Measurements from ENCODE around the gene PLOD1.

PLOD1 gene

DNA sequence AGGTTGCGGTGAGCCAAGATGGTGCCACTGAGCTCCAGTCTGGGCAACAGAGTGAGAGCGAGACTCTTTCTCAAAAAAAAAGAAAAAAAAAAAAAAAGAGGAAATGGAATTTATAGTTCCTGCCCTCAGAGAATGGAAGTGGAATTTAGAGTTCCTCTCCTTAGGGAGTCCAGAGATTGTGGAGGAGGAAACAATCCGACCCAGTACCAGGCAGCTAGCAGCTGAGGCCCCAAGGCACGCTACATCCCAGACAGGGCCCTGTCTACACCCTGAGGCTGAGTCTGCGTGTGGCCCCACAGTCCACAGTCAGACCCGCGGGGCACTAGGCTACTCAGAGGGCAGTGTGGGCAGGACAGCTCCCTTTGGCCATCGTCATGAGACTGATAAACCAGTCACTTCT, 43.8 kb downstream of the PLOD1 start:
- DNase-seq (ENCODE audit: low spot score): no peak

DNA sequence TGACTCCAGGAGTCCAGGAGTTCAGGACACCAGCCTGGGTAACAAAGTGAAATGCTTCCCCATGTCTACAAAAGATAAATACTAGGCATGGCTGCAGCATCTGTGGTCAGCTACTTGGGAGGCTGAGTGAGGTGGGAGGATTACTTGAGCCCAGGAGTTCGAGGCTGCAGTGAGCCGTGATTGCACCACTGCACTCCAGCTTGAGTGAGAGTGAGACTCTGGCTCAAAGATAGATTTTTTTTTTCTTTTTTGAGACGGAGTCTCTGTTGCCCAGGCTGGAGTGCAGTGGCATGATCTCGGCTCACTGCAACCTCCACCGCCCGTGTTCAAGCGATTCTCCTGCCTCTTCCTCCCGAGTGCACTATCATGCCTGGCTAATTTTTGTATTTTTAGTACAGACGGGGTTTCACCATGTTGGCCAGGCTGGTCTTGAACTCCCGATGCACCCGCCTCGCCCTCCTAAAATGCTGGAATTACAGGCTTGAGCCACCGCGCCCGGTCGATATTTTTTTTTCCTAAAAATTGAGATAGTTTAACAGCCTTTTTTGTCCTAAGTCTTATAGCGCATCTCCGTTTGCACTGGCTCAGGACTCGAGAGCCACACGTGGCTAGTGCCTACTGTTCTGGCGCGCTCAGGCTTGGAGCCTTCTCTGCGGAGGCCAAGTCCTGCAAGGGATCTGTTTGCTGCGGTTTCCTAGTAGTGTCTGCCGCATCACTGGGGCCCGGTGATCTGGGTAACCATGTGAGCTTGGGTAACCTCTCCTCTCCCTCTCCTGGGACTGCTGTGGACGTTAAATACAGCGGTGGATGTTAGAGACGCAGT, 44.7 kb downstream of the PLOD1 start:
- no peak for DNase-seq (ENCODE audit: low spot score)

DNA sequence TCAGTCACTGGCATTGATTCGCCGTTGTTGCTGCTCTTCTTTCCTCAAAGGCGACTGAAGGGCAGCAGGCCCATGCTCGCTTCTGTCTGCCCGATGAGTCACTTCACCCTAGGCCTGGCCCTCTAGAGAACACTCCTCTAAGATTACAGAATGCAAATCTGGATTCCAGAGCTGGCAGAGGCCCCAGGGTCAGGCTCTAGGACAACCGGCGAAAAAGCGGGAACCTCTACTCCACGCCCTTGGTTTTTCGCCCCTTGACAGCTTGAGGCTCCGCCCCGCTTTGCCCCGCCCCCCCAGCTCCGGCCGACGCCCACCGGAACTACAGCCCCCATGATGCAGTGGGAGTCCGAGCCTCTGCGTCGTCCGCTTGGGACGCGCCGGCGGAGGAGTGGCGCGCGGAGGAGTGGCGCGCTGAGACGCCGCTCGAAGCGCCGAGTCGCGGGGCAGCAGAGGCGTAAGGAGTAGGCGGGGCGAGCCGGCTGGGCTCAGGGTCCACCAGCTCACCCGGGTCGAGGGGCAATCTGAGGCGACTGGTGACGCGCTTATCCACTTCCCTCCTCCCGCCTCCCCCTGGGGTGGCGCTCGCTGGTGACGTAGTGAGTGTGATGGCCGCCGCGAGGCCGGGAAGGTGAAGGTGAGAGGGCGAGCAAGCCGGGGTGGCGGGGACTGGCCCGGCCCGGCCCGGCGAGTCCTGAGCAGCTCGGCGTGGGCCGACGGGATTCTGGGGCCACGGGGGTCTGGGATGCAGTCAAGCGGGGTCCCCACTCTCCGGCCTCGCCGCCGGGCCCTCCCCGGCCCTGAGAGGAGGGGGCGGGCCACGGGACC, 45.5 kb downstream of the PLOD1 start, which contains the start of gene MFN2:
TSS of gene MFN2 (plus strand) at position 594 of the 825 bp plus-strand sequence. CDS start 8,725 bp downstream, outside the sequence.
- DNase-seq (ENCODE audit: low spot score): peak; percentile 91

DNA sequence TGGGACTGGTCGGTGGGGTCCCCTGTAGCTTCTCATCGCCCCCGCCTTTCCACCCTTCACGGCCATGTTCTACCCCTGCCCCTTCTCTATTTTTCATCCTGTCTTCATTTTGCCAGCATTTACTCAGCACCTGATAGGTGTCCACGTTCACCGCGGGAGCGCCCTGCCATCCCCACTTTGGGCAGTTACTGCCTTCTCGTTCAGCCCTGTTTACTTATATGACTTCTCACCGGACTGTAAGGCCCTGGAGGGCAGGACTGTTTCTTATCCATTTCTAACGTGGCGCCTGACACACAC, 46.1 kb downstream of the PLOD1 start:
- no peak for DNase-seq (ENCODE audit: low spot score)

DNA sequence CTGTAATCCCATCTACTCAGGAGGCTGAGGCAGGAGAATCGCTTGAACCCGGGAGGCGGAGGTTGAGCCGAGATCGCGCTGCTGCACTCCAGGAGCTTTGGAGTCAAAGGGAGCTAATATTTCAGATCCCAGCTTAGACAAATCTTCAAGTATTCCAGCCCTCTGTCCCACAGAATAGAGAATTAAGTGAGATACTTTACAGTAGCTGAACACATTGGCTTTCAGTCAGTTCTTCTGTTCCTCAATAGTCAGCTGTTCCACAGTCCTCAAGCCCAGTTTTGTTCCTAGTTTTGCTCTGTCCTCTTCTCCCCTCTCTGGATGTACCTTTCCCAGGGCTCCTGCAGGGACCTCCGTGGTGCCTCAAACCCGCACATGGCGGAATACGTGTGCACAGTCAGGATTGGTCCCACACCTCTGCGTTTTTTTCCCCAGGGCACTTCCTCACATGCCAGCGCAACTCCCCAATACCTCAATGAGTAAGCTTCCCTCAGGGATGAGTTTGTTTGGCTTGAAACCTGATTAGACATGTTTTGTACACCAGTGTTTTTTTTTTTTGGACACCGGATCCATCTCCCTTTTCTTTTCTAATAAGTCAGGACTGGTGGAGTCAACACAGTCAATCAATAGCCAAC, 47.0 kb downstream of the PLOD1 start:
- DNase-seq (ENCODE audit: low spot score): no peak

DNA sequence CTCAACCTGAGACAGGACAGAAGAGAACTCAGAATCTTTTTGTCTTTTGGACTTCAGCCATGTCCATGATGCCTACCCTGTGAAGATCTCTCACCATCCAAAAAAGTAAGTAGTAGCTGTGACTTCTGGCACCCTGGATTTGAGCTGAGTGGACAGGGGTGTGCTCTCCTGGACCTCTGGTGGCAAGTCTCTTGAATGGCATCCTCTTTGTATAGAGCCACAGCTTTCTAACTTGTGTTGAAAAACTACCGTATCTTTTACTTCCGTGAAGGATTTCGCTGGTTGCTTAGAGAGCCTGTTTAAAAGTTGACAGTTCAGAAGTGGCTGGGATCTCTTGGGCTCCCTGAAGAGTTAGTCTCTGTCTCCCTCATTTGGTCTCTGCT, 47.5 kb downstream of the PLOD1 start:
- DNase-seq (ENCODE audit: low spot score): no peak

DNA sequence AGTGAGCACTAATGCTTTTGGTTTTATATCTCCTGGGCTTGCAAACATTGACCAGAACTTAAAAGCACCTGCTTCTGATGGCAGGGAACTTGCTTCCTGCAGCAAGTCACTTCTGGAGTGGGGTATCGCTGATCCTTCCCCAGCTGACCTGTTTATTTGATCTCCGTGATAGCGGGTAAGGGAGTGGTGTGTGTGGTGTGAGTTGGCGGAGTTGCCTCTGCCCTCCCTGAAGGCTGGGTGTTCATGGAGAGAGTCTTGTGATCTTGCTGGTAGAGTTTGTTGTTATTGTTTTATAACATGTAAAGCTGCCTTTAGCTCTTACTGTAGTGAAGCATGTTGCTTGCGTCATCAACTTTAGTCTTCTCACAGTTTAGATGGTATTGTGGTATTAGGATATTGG, 49.6 kb downstream of the PLOD1 start:
- no peak for DNase-seq (ENCODE audit: low spot score)

DNA sequence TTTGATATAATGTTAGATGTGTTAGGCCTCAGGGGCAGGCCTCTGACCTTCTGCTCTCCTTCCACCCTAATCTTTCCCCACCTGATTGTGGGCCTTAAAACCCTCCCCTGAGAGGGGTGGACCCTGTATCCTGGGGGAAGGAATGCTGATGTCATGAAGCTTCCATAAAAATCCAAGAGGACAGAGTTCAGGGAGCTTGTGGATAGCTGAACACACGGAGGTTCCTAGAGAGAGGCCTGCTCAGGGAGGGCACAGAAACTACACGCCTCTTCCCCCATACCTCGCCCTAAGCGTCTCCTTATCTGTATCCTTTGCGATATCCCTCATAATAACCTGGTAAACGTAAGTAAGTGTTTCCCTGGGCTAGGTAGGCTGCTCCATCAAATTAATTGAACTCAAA, 50.1 kb downstream of the PLOD1 start:
- DNase-seq (ENCODE audit: low spot score): no peak

DNA sequence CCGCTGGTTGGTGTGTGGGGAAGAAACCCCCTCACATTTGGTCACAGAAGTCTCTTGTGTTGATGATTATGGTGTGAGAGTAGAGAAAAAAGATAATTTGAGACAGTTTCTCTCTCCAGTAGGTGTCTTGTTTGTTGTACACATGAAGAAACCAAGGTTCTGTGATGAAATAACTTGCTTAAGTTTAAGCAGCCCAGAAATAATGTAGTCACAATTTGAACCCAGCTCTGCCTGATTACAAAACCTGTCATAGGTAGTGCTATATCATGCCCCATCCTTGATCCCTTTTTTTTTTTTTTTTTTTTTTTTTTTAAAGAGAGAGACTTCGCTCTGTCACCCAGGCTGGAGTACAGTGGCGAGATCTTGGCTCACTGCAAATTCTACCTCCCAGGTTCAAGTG, 50.7 kb downstream of the PLOD1 start:
- no peak for DNase-seq (ENCODE audit: low spot score)

DNA sequence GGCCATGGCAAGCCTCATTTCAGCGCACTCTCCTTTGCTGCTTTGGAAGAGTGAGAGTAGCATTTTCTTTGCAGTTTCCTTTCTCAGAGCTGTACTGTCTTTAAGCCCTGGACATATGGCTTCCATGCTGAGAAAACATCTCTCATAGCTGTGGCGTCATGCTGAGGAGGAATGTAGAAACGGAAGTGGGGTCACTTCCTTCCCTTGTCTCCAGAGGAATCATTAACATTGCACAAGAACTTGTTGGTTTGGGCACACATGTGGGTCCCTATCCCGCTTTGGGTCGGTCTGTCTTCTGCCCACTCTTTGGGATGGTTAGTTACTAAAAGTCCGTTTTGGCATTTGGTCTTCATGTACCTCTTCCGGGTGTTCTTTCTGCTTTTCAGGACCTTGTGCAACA, 51.3 kb downstream of the PLOD1 start:
- DNase-seq (ENCODE audit: low spot score): no peak

DNA sequence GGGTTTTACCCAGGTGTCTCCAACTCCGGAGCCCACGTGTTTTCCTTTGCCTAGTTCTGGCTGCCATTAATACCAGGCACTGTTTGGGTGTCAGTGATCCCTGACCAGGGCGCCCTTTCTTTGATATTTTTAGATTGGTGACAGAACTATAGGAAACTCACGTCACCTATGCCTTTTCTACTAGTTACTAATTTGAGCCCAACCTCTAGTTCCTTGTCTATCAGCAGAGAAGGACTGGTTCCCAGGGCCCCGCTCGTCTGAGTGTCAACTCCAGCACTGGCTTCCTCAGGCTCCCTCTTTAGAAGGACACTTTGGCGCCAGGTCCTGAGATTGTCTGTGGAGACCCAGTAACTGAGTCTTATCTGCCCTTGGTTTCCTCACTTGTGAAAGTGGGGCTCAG, 55.2 kb downstream of the PLOD1 start:
- DNase-seq (ENCODE audit: low spot score): no peak

DNA sequence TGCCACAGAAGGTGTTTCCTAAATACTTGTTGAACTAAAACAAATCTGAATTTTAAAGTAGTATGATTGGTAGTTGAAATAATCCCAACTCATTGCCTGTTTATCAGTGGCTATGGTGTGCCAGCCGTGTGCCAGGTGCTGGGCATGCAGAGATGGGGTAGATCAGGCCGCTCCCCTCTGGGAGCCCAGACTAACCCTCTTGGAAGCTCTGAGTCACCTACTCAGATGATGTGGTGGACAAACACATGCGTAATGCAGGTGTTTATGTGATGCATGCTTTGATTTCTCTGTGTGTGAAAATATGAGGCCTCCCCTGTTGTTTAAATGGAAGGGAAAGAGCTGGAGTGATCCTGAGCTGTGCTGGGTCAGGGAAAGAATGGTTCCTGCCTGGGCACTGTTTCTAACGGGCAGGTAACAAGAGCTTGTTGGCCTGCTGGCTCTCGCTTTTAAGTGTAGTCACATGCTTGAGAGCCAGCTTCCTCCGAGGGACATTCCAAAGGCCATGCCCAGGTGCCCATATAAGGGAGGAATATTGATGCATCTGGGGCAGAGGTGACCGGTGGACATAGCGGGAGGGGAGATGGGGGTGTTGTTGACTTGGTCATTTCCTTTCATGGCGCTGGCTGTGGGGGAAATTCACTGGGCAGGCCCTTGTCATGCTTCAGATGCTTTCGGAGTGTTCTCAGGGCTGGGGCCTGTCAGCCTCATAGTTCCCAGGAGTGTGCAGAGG, 56.0 kb downstream of the PLOD1 start:
- no peak for DNase-seq (ENCODE audit: low spot score)

DNA sequence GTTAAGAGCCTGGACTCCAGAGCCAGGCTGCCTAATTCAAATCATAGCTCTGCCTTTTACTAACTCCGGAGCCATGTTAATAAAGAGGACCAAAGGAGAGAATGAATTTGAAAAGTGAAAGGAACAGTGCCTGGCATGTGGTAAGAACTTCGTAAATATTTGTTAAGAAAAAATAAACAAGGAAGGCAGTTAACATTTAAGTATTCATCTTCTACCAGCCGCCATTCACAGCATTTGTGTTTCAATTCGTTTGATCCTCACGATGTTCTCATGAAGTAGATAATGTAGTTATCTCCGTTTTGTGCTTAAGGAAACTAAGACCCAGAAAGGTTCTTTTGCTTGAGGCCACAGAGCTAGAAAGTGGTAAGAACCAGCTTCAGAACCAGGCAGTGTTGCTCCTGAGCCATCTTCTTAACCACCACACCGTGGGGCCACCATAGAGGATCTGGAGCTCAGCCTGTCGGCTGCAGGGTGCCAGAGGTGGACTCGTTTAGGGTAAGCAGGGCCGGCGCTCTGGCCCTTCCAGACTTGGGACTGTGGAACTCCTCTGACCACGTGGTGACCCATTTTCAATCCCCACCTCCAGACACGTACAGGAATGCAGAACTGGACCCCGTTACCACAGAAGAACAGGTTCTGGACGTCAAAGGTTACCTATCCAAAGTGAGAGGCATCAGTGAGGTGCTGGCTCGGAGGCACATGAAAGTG, 57.6 kb downstream of the PLOD1 start:
- no peak for DNase-seq (ENCODE audit: low spot score)

DNA sequence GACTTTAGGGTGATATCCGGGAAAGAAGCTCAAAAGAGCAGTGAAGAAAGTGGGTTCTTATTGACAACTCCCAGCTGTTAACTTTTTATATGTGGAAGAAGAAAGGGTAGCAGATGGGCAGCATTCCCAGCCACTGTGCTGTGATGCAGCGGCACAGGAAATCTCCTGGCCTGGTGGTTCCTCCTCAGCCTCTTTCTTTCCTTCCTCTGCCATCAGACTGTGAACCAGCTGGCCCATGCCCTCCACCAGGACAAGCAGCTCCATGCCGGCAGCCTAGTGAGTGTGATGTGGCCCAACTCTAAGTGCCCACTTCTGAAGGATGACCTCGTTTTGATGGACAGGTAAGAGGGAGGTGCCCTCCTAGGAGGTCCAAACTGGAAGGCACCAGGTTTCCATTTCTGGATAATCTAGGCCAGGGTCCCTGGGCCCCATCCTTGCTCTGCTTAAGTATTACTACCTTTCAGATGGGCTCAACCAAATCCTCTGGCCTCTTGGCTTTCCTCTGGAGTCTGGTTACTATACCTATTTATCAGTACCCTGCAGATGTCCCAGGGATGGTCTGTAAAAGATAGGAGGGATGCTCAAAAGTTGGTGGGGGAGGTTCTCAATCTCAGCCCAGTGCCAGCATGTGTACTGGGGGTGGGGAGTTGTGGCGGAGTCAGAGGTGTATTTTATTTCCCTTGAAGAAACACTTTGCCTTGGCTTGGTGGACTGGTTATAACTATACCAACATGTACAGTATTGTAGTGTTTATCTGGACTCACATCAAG, 62.7 kb downstream of the PLOD1 start:
- DNase-seq (ENCODE audit: low spot score): no peak

DNA sequence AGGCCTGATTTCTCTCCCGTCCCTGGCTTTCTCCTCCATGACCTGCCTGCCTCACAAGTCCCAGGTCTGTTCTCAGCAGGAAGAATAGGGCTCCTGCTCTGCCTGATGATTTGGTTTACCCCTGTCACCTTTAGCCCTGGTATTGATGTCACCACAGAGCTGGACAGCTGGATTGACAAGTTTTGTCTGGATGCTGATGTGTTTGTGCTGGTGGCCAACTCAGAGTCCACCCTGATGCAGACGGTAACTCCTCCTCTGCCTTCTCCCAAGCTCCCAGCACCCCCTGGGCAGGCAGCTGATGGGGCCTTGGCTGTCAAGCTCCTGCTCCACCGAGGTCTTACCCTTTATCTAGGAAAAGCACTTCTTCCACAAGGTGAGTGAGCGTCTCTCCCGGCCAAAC, 64.1 kb downstream of the PLOD1 start:
- no peak for DNase-seq (ENCODE audit: low spot score)

DNA sequence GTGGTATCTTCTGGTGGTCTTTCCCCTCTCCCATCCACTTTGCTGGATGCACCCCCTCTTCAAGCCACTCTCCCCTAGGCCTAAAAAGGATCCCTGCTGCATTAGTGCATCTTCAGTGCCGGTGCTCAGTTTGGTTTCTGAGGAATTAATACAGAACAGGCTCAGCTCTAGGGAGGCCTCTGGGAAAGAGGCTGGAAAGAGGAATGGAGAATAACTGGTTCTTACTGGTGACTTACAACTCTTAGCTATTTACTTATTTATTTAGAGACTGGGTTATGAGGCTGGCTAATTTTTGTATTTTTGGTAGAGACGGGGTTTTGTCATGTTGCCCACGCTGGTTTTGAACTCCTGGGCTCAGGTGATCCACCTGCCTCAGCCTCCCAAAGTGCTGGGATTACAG, 64.7 kb downstream of the PLOD1 start:
- DNase-seq (ENCODE audit: low spot score): no peak

DNA sequence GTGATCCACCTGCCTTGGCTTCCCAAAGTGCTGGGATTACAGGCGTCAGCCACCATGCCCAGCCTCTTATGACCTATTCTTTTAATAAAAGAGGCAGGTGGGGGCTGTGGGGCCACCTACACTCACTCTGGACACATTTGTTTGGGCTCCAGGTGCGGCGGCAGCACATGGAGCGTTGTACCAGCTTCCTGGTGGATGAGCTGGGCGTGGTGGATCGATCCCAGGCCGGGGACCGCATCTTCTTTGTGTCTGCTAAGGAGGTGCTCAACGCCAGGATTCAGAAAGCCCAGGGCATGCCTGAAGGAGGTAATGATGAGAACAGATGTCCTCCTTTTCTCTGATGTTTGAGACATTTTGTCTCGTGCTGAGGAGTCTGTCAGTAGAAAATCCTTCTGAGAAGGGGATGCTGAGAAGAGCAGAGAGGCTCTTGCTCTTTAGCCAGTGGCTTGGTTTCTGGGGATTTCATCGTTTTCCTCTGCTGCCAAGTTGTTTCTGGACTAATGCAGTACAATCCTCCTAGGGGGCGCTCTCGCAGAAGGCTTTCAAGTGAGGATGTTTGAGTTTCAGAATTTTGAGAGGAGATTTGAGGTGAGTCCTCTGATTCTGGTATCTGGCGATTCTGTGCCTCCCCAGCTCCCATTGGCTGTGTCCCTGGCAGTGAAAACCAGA, 66.9 kb downstream of the PLOD1 start:
- DNase-seq (ENCODE audit: low spot score): peak; percentile 27

DNA sequence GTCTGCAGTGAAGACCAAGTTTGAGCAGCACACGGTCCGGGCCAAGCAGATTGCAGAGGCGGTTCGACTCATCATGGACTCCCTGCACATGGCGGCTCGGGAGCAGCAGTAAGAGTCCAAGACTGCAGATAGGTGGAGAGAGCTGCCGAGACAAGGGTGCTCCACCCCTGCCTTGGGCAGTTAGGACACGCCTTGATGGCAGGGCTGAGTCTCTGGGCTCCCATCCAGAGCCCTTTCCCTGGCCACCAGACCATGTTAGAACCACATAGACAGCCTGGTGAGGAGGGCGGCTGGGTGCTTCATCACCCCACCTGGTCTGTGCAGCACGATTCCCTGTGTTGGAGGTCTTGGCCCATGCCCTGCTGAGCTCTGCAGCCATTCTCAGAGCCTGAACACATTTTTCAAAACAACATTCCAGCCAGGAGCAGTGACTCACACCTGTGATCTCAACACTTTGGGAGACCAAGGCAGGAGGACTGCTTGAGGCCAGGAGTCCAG, 67.5 kb downstream of the PLOD1 start:
- DNase-seq (ENCODE audit: low spot score): no peak

DNA sequence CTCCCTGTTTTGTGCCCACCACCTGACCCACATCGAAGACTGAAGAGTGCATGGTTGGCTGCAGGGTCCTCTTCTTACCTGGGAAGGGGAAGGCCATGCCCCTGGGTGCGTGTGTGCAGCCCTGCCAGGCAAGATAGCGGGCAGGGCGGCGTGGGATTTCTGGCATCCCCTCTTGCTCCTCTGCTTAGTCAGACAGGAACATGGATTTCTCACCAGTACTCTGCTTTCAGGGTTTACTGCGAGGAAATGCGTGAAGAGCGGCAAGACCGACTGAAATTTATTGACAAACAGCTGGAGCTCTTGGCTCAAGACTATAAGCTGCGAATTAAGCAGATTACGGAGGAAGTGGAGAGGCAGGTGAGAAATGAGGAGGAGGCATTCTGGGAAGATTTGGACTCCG, 69.2 kb downstream of the PLOD1 start:
- no peak for DNase-seq (ENCODE audit: low spot score)

DNA sequence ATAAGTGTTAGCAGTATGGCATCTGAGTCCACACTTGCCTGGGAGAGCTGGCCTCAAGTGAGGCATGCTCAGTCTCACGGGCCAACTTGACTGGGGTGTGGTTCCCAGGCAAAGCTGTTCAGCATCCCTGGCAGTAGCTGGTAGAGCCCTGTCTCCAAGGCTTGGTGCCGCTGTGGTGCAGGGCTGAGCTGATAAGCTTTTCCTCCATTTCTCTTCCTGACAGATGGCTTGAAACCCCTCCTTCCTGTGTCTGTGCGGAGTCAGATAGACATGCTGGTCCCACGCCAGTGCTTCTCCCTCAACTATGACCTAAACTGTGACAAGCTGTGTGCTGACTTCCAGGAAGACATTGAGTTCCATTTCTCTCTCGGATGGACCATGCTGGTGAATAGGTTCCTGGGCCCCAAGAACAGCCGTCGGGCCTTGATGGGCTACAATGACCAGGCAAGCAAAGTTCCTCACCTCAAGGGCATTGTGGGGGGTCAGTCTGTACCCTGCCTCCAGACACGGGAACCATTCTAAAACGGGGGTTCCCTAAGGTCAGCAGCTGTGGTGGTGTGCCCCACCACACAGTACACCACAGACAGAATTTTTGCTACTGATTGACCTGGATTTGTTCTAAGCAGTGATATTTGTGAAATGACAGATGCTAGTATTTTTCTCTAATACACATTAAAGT, 71.1 kb downstream of the PLOD1 start:
- no peak for DNase-seq (ENCODE audit: low spot score)
